Dedifferentiated amniotic fluid mesenchymal stem cell (primary cell): ENCODE results near the gene ADAMTS20.

ENCODE experiments used
- DNase-seq: peaks from one replicate; pipeline ENCODE4 v3.0.0-alpha.2; 2016; ENCODE audit errors: extremely low spot score

Gene ADAMTS20

GRCh38 chr12:43310596-43310995, 241.4 kb downstream of the ADAMTS20 start:
- no peak for DNase-seq

DNA sequence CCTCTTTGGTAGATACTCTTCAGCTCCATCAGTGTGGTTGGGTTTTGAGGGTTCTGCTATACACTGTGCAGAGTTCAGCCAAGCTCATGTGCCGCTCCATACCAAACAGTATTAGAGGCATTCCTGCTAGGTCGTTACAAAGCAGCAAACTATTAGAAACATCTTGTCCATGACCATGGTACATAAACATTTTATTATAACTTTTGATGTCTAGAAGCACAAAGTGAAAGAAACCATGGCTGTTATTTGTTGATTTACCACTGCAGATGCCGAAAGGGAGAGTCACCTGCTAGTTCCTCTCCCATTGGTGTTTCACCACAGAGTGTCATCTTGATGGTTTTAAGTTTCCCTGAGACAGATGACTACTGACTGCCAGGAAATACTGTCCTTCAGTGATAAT, 242.0 kb downstream of the ADAMTS20 start:
- peak; percentile 64 for DNase-seq

GRCh38 chr12:43308776-43309175, 243.2 kb downstream of the ADAMTS20 start:
- DNase-seq = no peak

GRCh38 chr12:43307126-43307525, 244.9 kb downstream of the ADAMTS20 start:
- no peak for DNase-seq

DNA sequence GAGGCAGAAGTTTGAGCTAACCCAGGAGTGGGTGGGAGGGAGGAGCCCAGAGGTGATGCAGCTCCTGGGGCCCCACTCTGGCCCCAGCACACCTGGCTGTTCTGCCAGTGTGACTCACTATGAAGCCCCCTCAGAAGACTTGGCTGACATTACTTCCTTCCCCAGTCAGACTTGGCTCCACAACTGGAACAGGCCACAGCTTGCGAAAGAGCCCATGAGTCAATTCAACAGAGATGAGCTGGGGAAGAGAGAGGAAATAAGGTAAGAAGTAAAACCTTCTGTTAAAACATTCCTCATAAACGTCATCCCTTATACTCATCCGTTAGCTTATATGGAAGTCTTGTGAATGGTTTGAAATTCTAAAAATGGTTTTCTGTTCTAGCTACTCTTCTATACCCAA, 245.9 kb downstream of the ADAMTS20 start:
- DNase-seq = peak; percentile 56

GRCh38 chr12:43305065-43305464, 246.9 kb downstream of the ADAMTS20 start:
- DNase-seq = no peak
